NCI-H510A (cell line): Measurements from ENCODE around the gene SDK1.

ENCODE experiments used
- DNase-seq: peaks from one replicate; lab custom pipeline; 2025; lab: John Stamatoyannopoulos, UW

SDK1 gene

GRCh38 chr7:4045450-4045849, 744.4 kb downstream of the SDK1 start:
- no peak for DNase-seq

GRCh38 chr7:4045975-4046374, 744.9 kb downstream of the SDK1 start:
- no peak for DNase-seq

GRCh38 chr7:4048336-4048735, 747.3 kb downstream of the SDK1 start:
- no peak for DNase-seq

GRCh38 chr7:4049202-4049601, 748.1 kb downstream of the SDK1 start:
- no peak for DNase-seq

- DNase-seq = no peak
These were observed 749.1 kb downstream of the SDK1 start for GRCh38 chr7:4050126-4050660.

- DNase-seq = no peak
These were observed 750.6 kb downstream of the SDK1 start for GRCh38 chr7:4051696-4052095.

GRCh38 chr7:4052130-4052529, 751.1 kb downstream of the SDK1 start:
- DNase-seq = no peak

GRCh38 chr7:4054158-4054557, 753.1 kb downstream of the SDK1 start:
- no peak for DNase-seq

- DNase-seq = no peak
These were observed 755.7 kb downstream of the SDK1 start for GRCh38 chr7:4056552-4057288.

- no peak for DNase-seq
These were observed 756.2 kb downstream of the SDK1 start for GRCh38 chr7:4057289-4057616.

GRCh38 chr7:4058158-4058557, 757.1 kb downstream of the SDK1 start:
- DNase-seq = no peak

- no peak for DNase-seq
These were observed 764.1 kb downstream of the SDK1 start for GRCh38 chr7:4065190-4065589.

GRCh38 chr7:4066206-4066605, 765.2 kb downstream of the SDK1 start:
- no peak for DNase-seq

- DNase-seq = no peak
These were observed 765.8 kb downstream of the SDK1 start for GRCh38 chr7:4066626-4067475.

GRCh38 chr7:4067476-4067760, 766.4 kb downstream of the SDK1 start:
- no peak for DNase-seq

- DNase-seq = no peak
These were observed 766.8 kb downstream of the SDK1 start for GRCh38 chr7:4067874-4068273.

- no peak for DNase-seq
These were observed 767.2 kb downstream of the SDK1 start for GRCh38 chr7:4068286-4068685.

- DNase-seq = no peak
These were observed 768.4 kb downstream of the SDK1 start for GRCh38 chr7:4069268-4070095.

GRCh38 chr7:4070214-4070613, 769.2 kb downstream of the SDK1 start:
- DNase-seq = no peak

GRCh38 chr7:4071370-4072058, 770.5 kb downstream of the SDK1 start:
- no peak for DNase-seq

- DNase-seq = no peak
These were observed 771.3 kb downstream of the SDK1 start for GRCh38 chr7:4072161-4072925.
